ENCODE data around the gene TBCD.

TBCD gene

DNA sequence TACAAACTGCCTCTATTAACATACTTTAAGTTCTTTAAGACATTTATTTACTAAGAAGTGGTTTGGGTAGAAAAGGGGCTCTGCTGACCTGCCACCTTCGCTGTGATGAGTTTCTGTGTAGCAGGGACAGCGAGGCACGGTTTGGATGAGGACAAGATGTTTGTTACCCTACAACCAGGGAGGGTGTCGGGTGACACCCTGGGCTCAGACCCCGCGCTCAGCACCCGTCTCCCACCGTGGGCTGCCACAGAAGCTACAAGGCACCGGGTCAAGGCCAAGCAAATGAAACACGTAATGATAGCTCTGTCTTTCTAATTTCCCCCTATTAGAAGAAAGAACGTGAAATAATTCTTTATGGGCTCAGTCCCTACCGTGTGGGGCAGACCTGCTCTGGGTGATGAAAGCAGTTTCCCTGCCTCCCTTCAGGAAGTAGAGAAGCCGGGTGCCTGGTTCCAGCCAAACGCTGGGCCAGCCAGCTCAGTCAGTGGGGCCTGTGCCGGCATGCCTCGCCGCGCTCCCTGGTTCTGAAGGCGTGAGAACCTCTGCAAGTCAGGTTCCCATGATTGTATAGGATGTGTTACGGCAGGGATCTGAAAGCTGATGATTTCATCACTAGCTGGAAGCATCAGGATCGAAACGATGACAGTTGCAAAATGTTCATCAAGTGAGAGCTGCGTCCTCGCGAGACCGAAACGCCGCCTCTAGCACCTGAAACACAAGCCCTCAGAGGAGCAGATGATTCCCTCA lies 84.1 kb downstream of the TBCD start:
- DNase-seq = no peak

DNA sequence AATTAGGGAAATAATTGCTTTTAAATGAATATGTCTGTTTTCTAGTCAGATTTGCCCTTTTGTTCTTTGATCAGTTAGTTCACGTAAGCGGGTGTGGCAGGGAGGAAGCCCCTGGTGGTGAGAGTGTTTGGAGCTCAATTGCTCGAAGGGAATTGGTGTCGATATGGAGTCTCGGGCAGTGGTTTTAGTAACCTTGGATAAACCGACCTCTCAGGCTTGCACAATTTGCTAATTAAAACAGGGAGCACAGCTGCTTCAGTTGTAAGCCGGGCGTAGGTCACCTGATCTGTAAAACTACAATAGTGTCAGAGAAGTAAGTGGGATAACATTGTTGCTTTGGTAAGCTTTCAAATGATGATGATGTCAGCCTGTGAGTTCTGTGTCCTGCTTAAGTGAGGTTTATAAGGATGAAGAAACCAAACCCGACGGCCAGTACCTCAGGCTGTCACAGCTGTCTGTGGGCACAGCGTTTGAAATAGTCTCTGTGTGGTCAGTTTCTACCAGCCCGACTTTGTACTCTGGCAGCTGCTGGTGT lies 85.0 kb downstream of the TBCD start:
- DNase-seq = no peak

DNA sequence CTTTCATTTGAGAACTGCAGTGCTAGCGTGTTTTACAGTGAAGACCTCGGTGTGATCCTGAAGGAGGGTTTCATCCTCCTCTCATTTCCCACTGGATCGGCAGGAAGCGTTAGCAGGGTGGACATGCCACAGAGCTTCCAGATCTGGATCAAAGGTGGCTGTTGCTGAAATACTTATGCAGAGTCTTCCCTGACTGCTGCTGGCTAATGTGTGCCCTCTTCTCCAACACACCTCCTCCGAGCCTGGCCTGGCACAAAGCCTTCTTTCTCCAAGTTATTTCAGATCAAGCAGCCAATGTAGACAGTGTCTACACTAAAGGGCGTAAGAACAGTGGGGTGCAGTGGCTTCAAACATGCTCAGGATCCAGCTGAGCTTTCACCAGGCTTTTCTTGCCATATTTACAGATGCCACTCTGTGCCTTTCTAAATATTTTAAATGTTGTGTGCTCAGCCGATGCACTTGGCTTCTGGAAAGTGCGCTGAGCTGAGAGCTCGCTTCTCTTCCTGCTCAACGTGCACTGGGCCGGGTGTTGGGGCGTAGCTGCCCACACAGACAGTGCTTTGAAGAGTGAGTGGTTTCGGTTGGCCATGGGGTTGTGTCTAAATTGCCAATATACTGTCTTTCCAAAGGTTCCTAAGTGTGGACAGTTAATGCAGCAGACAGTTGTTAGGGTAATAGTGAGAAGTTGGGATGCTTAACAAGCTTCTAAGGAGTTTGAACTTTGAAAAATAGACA lies 85.9 kb downstream of the TBCD start:
- DNase-seq = no peak

DNA sequence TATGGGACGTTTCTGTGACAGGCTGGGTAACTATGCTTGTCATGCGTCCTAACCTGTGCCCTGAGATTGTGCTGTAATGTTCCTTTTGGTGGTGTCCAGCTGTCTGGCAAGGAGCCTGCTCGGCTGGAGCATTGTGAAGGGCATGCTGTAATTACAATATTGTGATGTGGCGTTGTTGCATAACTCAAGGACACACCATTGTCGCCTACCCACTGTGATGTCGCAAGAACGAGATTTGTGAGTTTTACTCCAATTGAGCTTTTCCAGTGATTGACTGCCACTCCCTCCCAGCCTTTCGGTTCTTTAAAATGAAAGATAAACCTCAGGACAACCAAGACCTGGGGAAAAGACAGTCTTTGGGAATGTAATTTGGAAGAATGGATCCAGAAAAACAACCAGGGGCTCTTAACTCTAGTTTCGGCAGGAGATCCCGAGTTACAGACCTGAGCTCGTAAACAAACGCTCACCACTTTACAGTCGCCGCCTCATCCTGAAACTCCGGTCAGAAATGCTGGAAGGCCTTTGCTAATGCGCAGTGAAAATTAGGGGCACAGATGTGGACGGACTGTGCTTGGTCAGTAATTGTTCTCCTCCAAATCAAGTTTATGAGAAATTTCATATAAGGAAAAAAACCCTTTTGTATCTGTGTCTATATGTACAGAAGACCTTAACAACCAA lies 86.7 kb downstream of the TBCD start:
- no peak for DNase-seq

DNA sequence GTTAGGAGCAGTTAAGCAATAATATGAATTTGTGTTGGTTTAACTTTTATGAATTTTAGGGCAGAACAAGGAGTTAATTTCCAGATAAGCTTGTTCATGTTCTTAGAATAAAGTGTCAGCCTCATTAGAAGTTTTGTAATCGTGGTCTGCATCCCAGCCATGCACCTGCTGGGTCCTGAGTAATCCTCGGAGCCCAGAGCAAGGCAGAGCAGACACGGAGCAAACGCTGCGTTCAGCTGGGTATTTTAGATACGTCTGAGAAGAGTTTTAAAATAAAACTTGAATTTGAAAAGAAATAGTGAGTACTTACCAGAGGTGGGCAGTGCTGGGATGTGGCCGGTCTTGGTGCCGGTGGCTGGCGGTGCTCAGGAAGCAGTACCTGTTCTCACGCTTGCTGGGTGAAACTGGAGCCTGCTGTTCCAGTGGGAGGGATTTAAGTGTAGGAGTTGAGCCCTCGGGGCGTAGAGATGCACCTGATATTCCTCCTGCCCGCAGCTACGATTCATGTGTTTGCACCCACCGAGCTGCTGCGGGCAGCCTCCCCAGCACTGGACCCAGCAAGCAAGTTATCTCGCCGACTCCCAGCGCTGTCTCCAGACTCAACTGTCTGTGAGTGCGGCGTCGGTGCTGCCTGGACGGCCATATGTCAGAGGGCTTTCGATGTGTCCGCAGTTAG lies 87.9 kb downstream of the TBCD start, which contains the start of gene ZNF750:
ZNF750 (minus strand) TSS at position 406 of the 676 bp plus-strand sequence. CDS start 7,568 bp downstream, outside the sequence.
- DNase-seq = no peak

DNA sequence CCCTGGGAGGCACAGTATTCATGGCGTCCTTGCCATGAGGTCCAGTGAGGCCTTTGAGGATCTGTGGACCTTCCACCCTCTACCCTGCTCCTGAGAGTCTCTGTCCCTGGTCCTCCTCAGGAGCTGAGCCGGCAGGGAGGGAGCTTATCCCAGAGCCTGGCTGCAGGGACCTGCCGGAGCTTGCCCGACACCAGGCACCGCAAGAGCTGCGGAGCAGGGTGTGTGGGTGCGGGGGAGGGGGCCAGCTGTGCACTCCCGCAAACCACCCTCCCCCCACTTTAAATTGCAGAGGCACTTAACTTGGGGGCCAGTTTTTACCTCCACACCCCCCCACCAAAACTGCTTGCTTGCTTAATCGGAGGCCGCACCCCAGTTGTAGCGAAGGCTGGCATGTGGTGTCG lies 88.6 kb downstream of the TBCD start:
- DNase-seq = no peak

DNA sequence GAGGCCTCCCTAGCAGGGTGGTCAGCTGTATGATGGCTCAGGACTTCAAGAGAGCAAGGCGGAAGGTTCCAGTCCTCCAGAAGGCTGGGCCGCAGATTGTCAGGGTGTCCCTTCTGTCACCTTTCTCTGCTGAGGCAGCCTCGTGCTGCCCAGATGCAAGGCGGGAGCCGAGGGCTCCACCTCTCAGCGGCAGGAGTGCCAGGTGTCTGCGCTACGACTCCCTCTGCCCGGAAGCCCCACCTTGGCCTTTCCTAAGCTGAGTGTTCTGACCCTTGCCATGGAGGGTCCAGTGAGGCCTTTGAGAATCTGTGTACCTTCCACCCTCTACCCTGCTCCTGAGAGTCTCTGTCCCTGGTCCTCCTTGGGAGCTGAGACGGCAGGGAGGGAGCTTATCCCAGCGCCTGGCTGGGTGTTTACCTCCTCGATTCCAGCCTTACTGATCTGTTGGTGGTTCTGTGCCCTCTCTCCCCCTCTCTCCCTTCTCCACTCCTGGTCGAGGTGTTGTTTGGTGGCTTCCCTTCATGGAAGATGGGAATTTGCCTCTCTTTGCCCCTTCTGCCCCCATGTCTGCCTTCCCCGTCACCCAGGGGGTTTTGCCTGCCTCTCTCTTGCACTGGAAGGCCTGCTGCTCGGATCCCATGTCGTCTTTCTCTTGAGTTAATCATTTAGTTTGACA lies 90.2 kb downstream of the TBCD start:
- no peak for DNase-seq

DNA sequence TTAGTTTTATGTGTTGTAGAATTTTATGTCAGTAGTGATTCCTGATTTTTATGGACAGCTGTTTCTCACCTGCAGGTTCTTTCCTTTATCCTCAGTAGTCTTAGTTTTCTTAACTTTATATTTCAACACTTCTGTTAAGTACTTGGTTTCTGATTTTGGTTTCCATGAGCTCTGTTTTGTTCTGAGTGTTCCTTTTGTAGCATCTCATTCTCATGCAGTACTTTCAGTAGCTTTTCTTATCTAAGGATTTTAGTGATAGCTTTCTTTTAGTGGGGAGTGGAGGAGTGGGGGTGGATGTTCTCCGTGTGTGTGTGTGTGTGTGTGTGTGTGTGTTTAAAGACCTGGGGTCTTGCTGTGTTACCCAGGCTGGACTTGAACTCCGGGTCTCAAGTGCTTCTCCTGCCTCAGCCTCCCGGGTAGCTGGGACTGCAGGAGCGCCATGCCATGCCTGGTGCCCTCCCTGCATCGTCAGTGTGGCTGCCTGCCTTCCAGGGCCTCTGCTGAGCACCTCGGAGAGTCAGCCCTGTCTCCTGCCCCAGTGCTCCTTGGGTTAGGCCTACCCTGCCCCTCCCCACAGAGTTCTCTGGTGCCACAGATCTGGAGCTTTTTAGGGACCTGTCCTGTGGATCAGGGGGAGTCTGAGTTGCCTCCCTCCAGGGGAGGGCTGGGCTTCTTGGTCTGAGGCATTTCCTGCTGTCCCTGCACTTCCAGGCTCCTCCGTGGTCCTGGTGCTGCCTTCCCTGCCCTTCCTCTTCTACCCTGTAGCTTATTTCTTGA lies 92.2 kb downstream of the TBCD start:
- DNase-seq = no peak

DNA sequence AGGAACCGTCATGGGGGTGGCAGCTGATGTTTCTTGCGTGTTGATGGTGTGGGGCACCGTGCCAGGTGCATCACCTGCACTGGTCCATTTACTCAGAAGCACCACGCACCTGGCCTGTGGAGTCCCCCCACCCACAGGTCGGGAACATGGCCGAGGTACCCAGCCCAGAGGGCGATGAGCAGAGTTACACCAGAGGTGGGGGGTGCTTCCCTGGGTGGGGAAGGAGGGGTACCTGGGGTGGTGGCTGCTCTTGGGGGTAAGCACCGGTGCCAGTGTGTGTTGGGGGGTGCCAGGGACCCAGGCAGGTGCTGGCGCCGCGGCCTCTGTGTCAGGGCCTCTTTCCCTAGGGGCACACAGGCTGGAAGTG lies 92.9 kb downstream of the TBCD start:
- no peak for DNase-seq

DNA sequence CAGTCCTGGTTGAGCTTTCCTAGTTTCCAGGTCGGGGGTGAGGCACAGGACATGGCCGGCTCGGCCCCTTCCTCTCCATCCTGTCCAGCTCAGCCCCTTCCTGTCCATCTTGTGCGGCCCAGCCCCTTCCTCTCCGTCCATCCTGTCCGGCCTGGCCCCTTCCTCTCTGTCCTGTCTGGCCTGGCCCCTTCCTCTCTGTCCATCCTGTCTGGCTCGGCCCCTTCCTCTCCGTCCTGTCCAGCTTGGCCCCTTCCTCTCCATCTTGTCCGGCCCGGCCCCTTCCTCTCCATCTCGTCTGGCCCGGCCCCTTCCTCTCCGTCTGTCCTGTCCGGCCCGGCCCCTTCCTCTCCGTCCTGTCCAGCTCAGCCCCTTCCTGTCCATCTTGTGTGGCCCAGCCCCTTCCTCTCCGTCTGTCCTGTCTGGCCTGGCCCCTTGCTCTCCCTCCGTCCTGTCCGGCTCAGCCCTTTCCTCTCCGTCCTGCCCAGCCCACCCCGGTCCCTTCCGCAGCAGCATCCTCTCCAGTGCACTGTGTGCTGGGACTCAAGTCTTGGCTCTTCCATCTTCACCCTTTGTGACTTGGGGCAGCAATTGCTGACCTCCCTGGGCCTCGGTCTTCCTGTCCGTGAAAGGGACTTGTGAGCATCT lies 93.4 kb downstream of the TBCD start:
- DNase-seq = no peak

DNA sequence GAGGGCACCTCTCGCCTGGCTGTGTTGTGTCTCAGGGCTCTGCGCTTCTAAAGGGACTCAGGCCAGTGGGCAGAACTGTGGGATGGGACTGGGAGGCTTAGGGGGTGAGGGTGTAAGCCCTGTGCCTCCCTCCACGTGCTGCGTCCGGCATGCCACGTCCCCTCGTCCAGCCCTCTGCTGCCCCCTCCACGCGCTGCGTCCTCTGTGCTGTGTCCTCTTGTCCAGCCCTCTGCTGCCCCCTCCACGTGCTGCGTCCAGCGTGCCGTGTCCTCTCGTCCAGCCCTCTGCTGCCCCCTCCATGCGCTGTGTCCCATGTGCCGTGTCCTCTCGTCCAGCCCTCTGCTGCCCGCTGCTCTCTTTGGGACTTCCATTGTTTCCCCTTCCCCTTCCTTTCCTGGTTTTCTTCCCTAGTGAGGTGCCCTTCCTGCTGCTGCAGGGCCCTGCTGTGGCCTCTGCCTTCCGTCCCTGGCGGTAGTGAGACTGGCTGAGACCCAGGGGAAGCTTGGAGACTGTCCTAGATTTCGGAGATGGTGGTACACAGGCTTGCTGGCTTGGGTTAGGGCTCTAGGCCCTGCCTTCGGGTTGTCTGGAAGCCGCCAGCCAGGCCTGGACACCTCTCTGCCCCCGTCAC lies 94.3 kb downstream of the TBCD start:
- no peak for DNase-seq

DNA sequence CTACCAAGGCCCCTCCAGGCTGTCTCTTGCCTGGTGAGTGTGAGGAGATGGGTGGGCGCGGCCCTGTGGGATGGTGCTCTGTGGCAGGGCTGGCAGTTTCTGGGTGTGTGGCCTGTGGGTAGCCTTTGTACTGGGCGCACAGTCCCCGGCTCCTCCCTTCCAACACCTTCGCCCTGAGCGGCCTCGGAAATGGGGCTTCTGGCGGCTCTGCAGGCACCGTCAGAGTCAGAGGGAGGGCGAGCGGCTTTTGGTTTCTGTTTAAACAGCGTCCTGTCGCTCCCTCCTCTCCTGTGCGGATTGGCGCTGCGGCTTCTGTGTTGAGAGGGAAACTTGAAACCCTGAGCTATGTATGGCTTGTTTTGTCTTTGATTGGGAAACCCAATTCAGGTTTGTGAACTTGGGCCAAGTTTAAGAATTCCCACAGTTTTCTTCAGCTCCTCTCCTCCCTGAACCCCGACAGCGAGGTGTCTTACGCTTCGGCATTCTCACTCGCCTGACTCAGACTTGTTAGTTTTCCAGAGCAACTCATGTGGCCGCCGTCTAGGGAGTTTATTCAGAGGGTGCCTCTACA lies 96.2 kb downstream of the TBCD start:
- no peak for DNase-seq

DNA sequence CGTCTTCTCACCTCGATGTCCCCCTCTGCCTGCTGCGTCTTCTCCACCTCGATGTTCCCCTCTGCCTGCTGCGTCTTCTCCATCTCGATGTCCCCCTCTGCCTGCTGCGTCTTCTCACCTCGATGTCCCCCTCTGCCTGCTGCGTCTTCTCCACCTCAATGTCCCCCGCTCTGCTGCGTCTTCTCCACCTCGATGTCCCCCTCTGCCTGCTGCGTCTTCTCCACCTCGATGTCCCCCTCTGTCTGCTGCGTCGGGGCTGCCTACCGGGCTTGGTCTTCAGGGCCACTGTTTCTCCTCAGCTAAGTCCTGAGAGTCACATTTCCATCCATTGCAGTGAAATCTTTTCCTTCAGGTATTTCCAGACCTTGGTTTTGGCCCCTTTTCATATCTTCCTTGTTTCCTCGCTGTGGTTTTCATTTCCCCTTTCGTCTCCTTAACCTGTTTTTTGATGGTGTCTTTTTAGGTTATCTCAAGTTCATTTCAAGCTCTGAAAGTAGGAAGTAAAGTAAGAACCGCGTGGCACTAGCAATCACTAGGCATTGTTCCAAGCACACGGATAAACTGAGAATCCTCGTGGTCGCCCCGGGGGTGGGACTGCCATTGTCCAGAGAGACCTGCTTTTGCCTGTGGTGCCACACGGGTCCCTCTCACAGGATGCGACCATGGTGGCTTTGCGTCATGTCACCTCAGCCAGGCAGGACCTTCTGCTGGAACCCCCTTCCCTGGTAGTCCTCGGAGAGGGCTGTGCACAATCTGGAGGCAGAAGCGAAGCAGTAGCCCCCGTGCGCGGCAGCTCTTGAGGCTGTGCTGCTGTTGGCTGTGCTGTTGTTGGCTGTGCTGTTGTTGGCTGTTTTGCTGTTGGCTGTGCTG lies 97.4 kb downstream of the TBCD start:
- no peak for DNase-seq

DNA sequence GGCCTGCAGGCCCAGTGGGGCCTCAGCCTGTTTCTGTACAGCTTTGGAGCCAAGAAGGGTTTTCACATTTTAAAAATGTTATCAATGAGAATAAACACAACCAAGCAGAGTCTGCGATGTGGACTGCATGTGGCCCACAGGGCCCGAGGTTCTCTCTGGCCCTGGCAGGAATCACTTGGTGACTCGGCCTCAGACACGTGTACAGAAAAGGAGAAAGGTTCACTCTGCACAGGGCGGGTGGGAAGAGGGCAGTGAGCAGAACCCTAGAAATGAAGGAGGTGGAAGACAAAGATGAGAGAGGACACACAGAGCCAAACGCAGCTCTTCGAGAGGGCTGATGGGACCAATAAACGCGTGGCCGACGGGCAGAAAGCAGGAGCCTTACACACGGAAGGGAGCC lies 99.5 kb downstream of the TBCD start:
- no peak for DNase-seq

DNA sequence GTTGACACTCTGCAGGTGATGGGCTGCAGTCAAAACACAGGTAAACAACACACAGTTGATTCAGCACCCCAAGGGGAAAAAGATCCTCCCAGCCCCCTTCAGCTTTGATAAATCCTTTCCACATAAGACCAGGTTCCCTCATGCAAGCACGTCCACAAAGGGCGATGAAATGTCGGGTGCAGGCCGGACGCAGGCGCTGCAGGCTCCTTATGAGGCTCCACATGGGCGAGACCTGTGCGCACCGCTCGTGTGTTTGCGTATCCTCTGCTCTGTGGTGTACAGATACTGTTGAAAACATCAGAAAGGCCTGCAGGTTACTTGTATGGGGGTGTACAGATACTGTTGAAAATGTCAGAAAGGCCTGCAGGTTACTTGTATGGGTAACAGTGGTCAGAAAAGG lies 102.4 kb downstream of the TBCD start:
- DNase-seq = no peak

DNA sequence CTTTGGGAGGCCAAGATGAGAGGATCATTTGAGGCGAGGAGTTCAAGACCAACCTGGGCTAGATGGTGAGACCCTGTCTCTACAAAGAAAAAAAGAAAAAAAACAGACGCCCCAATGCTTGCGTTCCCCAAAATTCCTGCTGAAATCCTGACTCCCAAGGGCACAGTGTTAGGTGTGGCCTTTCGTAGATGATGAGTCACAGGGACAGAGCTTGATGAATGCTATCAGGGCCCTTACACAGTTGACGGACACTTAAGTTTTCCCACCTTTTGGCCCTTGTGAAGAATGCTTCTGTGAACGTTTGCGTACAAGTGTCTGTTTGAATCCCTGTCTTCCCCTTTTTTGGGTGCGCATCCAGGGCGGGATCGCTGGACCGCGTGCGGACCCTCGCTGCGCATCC lies 104.5 kb downstream of the TBCD start:
- DNase-seq = no peak

DNA sequence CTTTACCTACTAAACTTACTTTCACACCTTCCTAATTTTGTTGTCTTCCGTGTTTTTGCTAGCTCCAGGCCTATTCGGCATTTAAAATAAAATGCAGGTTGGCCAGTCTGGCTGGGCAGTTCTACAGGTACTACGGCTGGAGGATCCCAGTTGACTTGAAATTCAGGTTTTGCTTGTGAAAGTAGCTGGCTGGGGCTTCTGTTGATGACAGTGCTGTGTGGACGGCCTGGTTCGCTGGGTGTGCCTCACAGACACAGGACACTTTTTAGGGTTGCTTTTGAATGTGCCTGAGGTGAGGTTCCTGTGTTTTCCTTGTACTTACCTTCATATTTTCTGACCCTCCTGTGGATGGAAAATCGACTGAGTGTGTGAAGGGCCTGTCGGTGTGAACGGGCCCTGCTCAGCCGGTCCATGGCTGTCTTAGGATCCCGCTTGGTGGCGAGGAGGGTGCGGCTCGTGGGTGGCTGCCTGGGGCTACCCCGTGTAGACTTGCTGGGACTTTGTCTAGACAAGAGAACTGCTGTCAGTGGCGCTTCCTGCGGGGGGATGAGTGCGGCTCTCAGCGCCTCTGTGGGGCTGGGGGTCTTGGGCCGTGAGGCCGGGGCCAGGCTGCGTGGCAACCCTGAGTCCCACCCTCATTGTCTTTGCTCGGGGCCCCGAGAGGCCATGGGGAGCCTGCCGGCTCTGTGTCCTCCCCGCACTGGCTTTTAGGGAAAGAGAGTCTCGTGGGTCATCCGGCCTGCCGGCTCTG lies 106.7 kb downstream of the TBCD start:
- DNase-seq = no peak

All from midbrain (tissue), 1 donor.